ENCODE data around the gene LRRFIP1.

LRRFIP1 gene

DNA sequence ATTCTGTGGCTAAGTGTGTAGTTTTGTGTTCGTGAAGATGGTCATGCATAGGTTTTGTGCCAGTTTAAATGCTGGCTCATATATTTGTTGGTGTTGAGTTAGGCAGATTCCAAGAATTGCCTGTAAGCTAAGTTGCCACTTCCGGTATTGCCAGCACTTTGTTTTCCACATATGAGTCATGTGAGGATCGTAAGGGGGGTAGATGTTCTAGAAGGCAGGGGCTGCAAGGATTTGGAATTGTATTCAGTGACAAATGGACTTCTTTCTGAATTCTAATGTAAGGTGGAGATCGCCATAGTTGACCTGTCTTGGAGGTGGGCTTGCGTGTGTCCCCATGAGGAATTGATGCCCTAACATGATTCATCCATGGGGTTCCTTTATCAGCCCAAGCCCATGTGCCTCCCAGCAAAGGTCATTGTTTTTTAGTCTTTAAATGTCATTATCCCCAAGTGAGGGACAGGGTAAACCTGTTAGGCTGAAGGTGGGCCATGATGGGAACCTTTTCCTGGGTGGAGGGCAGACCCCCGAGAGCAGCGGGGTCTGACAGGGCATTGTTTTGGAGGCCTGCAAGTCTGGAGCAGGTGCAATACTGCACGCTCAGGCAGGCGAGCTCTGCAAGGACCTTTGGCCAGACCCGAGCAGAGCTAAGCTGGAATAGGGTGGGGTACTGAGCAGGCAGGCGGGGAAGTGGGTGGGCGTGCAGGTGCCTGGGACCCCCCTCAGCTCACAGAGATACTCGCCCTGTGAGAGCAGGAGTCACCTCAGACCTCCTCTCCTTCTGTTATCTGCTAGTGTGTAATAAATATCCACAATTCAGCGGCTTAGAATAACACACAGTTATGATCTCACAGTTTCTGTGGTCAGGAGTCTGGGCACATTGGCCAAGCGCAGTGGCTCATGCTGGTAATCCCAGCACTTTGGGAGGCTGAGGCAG, 77.4 kb downstream of the LRRFIP1 start:
- DNase-seq (ENCODE audit: low read depth), result no peak
- TF ChIP-seq, protein P1, sequence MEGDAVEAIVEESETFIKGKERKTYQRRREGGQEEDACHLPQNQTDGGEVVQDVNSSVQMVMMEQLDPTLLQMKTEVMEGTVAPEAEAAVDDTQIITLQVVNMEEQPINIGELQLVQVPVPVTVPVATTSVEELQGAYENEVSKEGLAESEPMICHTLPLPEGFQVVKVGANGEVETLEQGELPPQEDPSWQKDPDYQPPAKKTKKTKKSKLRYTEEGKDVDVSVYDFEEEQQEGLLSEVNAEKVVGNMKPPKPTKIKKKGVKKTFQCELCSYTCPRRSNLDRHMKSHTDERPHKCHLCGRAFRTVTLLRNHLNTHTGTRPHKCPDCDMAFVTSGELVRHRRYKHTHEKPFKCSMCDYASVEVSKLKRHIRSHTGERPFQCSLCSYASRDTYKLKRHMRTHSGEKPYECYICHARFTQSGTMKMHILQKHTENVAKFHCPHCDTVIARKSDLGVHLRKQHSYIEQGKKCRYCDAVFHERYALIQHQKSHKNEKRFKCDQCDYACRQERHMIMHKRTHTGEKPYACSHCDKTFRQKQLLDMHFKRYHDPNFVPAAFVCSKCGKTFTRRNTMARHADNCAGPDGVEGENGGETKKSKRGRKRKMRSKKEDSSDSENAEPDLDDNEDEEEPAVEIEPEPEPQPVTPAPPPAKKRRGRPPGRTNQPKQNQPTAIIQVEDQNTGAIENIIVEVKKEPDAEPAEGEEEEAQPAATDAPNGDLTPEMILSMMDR (conservative IDR thresholded peaks at IDR 0.05; ENCODE audit: low read depth, low read length), result no peak
- H3K4me3 ChIP-seq (ENCODE audit: low read depth, low read length), result no peak overlapping the region

DNA sequence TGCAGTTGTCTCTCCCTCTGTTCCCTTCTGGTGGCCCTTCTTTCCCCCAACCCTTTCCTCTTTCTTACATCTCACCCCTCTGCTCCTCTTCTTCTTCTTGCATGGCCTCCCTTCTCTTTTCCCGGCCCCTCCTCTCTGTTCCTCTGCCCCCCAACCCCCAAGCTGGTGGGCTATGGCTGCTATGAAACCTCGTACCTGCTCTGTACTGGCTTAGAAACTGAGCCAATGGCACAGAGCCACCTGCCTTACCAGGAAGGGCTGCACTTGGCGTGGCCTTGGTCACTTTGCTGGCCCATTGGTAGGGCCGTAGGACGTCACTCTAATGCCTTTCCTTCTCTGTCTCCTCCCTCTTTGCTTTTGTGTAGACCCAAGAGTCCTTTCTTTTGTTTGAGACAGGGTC, 78.9 kb downstream of the LRRFIP1 start:
- TF ChIP-seq, protein P1 (conservative IDR thresholded peaks at IDR 0.05; ENCODE audit: low read depth, low read length), result no peak
- DNase-seq (ENCODE audit: low read depth), result no peak
- no peak overlapping the region for H3K4me3 ChIP-seq (ENCODE audit: low read depth, low read length)

DNA sequence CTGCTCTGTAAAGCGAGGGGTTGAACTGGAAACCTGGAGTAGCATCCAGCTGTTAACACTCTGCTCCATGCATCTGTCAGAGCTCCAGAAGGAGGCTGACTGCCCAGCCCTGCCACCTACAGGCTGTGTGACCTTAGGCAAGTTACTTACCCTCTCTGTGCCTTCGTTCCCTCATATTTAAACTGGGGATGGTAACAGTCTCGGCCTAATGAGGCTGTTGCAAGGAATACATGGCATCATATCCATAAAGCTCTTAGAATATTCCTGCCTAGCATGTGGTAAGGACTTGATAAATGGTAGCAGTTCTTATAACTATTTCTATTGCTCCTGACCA, 80.6 kb downstream of the LRRFIP1 start:
- no peak for DNase-seq (ENCODE audit: low read depth)
- no peak overlapping the region for H3K4me3 ChIP-seq (ENCODE audit: low read depth, low read length)
- TF ChIP-seq, protein P1 (conservative IDR thresholded peaks at IDR 0.05; ENCODE audit: low read depth, low read length), result no peak

DNA sequence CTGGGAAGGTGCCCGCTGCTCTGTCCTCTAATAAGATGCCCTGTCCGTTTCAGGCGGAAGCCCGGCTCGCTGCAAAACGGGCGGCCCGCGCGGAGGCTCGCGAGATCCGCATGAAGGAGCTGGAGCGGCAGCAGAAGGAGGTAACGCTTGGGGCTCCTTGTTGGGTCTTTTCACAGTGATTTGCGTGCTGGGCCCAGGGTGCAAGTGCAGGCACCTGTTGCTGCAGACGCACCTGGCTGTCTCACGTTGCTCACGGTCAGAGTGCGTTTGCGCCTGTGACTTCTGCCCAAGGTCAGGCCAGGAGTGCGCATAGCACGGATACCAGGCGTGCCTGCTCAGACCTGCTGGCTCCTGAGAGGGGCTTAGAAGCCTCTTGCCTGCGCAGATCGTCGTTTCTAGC, 81.1 kb downstream of the LRRFIP1 start:
- no peak overlapping the region for H3K4me3 ChIP-seq (ENCODE audit: low read depth, low read length)
- no peak for DNase-seq (ENCODE audit: low read depth)
- TF ChIP-seq, protein P1 (conservative IDR thresholded peaks at IDR 0.05; ENCODE audit: low read depth, low read length), result no peak

DNA sequence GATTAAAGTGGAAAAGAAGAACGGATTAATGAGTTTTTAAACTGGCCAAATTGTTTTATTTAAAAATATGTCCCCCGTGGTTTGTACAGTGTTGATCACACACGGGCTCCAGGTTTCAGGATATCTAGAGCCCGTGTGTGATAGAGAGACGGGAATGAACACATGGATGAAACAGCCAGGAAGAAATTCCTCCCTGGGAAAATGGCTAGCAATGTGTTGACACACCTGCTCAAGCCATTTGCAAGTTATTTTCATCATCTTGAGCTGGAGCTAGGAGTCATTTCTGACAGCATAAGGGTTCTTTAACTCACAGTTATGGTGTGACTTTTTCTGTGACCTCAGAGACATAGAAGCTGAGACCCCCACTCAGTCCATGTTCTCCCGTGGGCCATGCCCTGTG, 81.6 kb downstream of the LRRFIP1 start:
- TF ChIP-seq, protein P1 (conservative IDR thresholded peaks at IDR 0.05; ENCODE audit: low read depth, low read length), result no peak
- no peak for DNase-seq (ENCODE audit: low read depth)
- no peak overlapping the region for H3K4me3 ChIP-seq (ENCODE audit: low read depth, low read length)

DNA sequence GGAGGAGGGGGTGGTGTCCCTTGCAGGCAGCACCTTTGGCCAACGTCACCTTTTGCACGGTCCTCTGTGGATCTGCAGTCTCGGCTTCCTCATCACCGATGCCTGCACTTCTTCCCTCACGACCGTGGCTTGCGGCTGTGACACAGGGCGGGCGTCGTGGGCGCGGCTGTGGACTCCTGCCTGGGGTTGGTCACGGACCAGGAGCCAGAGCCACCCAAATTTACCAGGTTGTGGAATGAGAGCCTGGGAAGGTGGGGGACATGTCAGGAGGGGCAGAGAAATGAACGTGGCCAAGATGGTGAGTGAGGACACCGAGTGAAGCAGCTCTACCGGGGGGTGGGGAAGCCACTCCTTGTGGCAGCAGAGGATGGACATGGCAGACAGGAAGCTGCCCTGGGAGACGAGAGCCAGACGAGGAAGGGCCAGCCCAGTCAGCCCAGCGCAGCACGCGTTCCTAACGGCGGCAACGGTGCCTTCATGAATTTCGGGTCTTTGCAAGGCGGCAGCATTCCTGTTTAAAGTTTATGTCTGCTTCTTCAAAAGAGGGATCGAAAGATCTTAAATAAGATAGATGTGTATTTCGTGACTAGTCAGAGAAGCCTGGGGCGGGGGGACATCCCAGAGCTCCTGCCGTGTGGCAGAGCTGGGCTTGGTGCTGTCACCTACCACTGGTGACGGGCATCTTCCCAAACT, 84.2 kb downstream of the LRRFIP1 start:
- TF ChIP-seq, protein P1 (conservative IDR thresholded peaks at IDR 0.05; ENCODE audit: low read depth, low read length), result no peak
- H3K4me3 ChIP-seq (ENCODE audit: low read depth, low read length), result no peak overlapping the region
- no peak for DNase-seq (ENCODE audit: low read depth)
